Neutrophil (primary cell): ENCODE data around the gene PRRC2C.
"Not testable (repeated sequence)": the region's sequence is repeated elsewhere in the genome, so short reads cannot be mapped to it uniquely, and the experiment has no call there.

Experiments
- H3K27ac ChIP-seq: fragments of 200-600 bp; sonication (generic); 2 replicates; pipeline ENCODE4 v1.5.1; 2016; ENCODE audit warnings: mild to moderate bottlenecking, moderate library complexity
- H3K27me3 ChIP-seq: fragments of 200-600 bp; sonication (generic); 2 replicates; pipeline ENCODE4 v1.6.0; 2016; ENCODE audit warnings: mild to moderate bottlenecking
- H3K36me3 ChIP-seq: fragments of 200-600 bp; sonication (generic); 2 replicates; pipeline ENCODE4 v1.5.1; 2017
- H3K4me1 ChIP-seq, 2 experiments: fragments of 200-600 bp in 1 of 2; sonication (generic) in 1 of 2; 1 replicate in 1 of 2; 2 replicates in 1 of 2; pipeline versions ENCODE4 v1.5.1 to v1.6.1; 2013 to 2016; ENCODE audit warnings: low read depth in 1 of 2, low read length in 1 of 2, mild to moderate bottlenecking in 1 of 2, moderate library complexity in 1 of 2; ENCODE audit not compliant: control insufficient read depth in 1 of 2, insufficient read depth in 1 of 2
- H3K4me3 ChIP-seq, 2 experiments: fragments of 200-600 bp in 1 of 2; sonication (generic) in 1 of 2; 1 replicate in 1 of 2; 2 replicates in 1 of 2; pipeline ENCODE4 v1.5.1; 2013 to 2016; ENCODE audit warnings: low read depth in 1 of 2, low read length in 1 of 2, mild to moderate bottlenecking in 1 of 2, moderate library complexity in 1 of 2
- H3K9me3 ChIP-seq: fragments of 200-600 bp; sonication (generic); 2 replicates; pipeline ENCODE4 v1.5.1; 2016
- TF ChIP-seq, protein P1 (sequence below): fragments of 200-600 bp; sonication (generic); IDR thresholded peaks from 2 replicates; pipeline ENCODE4 v1.5.1; 2016; ENCODE audit warnings: antibody characterized with exemption

Gene PRRC2C

GRCh38 chr1:171596119-171596518 lies 110.8 kb downstream of the PRRC2C start:
- Histone ChIP-seq H3K27me3 (no peaks in the 10 kb centered on the region), H3K4me1 (peaks cover 33 to 46% of the 10 kb centered on the region in 2 experiments), H3K9me3 (no peaks in the 10 kb centered on the region), H3K27ac (peak overlapping the region; percentile 70), H3K4me3 (no peak overlapping the region), H3K36me3 (peaks cover 33% of the 10 kb centered on the region)
- TF ChIP-seq, protein P1, sequence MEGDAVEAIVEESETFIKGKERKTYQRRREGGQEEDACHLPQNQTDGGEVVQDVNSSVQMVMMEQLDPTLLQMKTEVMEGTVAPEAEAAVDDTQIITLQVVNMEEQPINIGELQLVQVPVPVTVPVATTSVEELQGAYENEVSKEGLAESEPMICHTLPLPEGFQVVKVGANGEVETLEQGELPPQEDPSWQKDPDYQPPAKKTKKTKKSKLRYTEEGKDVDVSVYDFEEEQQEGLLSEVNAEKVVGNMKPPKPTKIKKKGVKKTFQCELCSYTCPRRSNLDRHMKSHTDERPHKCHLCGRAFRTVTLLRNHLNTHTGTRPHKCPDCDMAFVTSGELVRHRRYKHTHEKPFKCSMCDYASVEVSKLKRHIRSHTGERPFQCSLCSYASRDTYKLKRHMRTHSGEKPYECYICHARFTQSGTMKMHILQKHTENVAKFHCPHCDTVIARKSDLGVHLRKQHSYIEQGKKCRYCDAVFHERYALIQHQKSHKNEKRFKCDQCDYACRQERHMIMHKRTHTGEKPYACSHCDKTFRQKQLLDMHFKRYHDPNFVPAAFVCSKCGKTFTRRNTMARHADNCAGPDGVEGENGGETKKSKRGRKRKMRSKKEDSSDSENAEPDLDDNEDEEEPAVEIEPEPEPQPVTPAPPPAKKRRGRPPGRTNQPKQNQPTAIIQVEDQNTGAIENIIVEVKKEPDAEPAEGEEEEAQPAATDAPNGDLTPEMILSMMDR, result no peak

GRCh38 chr1:171596705-171597104 lies 111.4 kb downstream of the PRRC2C start:
- H3K4me3 ChIP-seq, result no peak overlapping the region
- peaks cover 33 to 46% of the 10 kb centered on the region in 2 experiments for H3K4me1 ChIP-seq
- TF ChIP-seq, protein P1, result no peak
- H3K36me3 ChIP-seq, result peaks cover 27% of the 10 kb centered on the region
- H3K27ac ChIP-seq, result peak overlapping the region; percentile 70
- no peaks in the 10 kb centered on the region for H3K27me3 ChIP-seq
- no peaks in the 10 kb centered on the region for H3K9me3 ChIP-seq

DNA sequence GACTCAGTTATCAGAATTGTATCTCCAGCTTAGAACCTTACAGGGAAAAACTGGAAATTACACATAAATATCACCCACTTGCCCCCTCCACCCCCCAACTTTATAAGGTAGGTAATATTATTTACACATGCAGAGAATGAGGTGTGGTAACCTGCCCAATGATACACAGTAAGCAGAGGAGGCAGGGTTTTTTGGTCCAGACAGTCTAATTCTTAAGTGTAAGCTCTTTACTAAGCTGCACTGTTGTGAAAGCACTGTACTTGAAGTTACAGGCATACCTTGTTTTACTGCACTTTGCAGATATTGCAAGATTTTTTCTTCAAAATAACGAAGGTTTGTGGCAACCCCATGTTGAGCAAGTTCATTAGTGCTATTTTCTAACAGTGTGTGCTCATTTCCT lies 111.9 kb downstream of the PRRC2C start:
- Histone ChIP-seq H3K4me1 (peaks cover 33 to 46% of the 10 kb centered on the region in 2 experiments), H3K4me3 (peak overlapping the region in 1 of 2 experiments; percentile 6), H3K36me3 (peaks cover 22% of the 10 kb centered on the region), H3K27ac (peak overlapping the region; percentile 70), H3K27me3 (no peaks in the 10 kb centered on the region), H3K9me3 (no peaks in the 10 kb centered on the region)
- TF ChIP-seq, protein P1, result no peak

DNA sequence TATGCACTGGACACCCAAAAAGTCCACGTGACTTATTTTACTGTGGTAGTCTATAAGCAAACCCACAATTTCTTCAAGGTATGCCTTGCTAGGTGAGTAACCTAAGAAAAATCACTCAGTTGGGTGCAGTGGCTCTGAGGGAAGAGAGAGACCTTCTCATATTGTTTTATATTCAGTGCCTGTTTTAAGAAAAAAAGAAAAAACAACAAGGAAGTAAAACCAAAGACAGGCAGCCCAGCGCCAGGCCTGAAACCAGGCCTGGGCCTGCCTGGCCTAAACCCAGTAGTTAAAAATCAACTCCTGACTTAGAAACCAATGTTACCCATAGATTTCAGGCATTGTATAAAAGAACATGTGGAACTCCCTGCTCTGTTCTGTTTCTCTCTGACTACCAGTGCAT lies 115.0 kb downstream of the PRRC2C start:
- peaks cover 29 to 42% of the 10 kb centered on the region in 2 experiments for H3K4me1 ChIP-seq
- not testable (repeated sequence) for H3K27ac ChIP-seq, H3K9me3 ChIP-seq, H3K27me3 ChIP-seq, H3K4me3 ChIP-seq, H3K36me3 ChIP-seq

GRCh38 chr1:171600862-171601261 lies 115.5 kb downstream of the PRRC2C start:
- Histone ChIP-seq H3K27ac (no peak overlapping the region), H3K4me3 (no peak overlapping the region), H3K36me3 (no peaks in the 10 kb centered on the region), H3K27me3 (no peaks in the 10 kb centered on the region), H3K9me3 (no peaks in the 10 kb centered on the region), H3K4me1 (peaks cover 24 to 36% of the 10 kb centered on the region in 2 experiments)
- TF ChIP-seq, protein P1, result no peak

GRCh38 chr1:171603042-171603441 lies 117.7 kb downstream of the PRRC2C start:
- not testable (repeated sequence) for H3K27ac ChIP-seq, H3K4me3 ChIP-seq, H3K36me3 ChIP-seq, H3K9me3 ChIP-seq, H3K27me3 ChIP-seq
- peaks cover 2 to 14% of the 10 kb centered on the region in 2 experiments for H3K4me1 ChIP-seq
